ENCODE results near the gene ZYG11A.

ZYG11A gene

GRCh38 chr1:52916241-52916975 is 73.8 kb downstream of the ZYG11A start:
- Histone ChIP-seq H3K36me3 (ENCODE audit: control insufficient read depth, insufficient read depth, low read length) (no peaks in the 10 kb centered on the region), H3K27me3 (replicated peaks; ENCODE audit: control insufficient read depth, insufficient read depth, low read length) (no peaks in the 10 kb centered on the region), H3K4me3 (replicated peaks; ENCODE audit: low read depth, low read length) (no peak overlapping the region)
- no peak for TF ChIP-seq CTCF (IDR thresholded peaks at IDR 0.05; ENCODE audit: insufficient read depth, low read length, poor library complexity, severe bottlenecking)
- DNase-seq (ENCODE audit: extremely low read depth, insufficient read length) = no peak

DNA sequence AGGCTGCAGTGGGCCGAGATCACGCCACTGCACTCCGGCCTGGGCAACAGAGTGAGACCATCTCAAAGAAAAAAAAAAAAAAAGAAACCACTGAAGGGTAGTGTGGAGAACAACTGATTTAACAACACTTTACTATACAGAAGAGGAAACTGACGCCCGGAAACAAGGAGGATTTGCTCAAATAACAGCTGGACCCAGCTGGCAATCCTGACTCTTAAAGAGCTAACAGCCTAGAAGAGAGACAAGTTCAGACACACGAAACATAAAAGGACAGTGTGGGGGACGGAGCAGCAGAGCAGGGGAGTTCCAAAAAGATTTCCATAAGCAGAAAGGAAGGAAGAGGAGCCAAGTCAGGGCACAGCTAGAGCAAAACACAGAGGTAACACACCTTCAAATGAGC is 74.6 kb downstream of the ZYG11A start:
- TF ChIP-seq CTCF (IDR thresholded peaks at IDR 0.05; ENCODE audit: insufficient read depth, low read length, poor library complexity, severe bottlenecking) = no peak

GRCh38 chr1:52917581-52917980 is 75.0 kb downstream of the ZYG11A start:
- no peak overlapping the region for H3K4me3 ChIP-seq (replicated peaks; ENCODE audit: low read depth, low read length)
- DNase-seq (ENCODE audit: extremely low read depth, insufficient read length) = no peak
- H3K36me3 ChIP-seq (ENCODE audit: control insufficient read depth, insufficient read depth, low read length) = no peaks in the 10 kb centered on the region
- no peaks in the 10 kb centered on the region for H3K27me3 ChIP-seq (replicated peaks; ENCODE audit: control insufficient read depth, insufficient read depth, low read length)
- TF ChIP-seq CTCF (IDR thresholded peaks at IDR 0.05; ENCODE audit: insufficient read depth, low read length, poor library complexity, severe bottlenecking) = no peak

More for the DNA sequence above, 74.6 kb downstream of the ZYG11A start:
- no peak for DNase-seq (ENCODE audit: extremely low read depth, insufficient read length)
- H3K4me3 ChIP-seq (replicated peaks; ENCODE audit: low read depth, low read length) = no peak overlapping the region
- H3K36me3 ChIP-seq (ENCODE audit: control insufficient read depth, insufficient read depth, low read length) = no peaks in the 10 kb centered on the region
- H3K27me3 ChIP-seq (replicated peaks; ENCODE audit: control insufficient read depth, insufficient read depth, low read length) = no peaks in the 10 kb centered on the region

DNA sequence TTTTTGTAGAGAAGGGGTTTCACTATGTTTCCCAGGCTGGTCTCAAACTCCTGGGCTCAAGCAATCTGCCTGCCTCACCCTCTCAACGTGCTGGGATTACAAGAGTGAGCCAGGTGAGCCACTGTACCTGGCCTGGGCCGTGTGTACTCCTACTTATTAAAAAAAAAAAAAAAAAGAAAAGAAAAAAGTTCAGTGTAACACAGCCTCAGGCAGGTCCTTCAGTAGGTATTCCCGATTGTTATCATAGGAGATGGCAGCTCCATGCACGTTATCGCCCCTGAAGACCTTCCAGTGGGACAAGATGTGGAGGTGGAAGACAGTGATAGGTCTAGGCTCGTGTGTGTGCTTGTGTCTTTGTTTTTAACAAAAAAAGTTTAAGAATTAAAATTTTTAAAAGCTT is 75.6 kb downstream of the ZYG11A start:
- no peak for TF ChIP-seq CTCF (IDR thresholded peaks at IDR 0.05; ENCODE audit: insufficient read depth, low read length, poor library complexity, severe bottlenecking)
- Histone ChIP-seq H3K36me3 (ENCODE audit: control insufficient read depth, insufficient read depth, low read length) (no peaks in the 10 kb centered on the region), H3K4me3 (replicated peaks; ENCODE audit: low read depth, low read length) (no peak overlapping the region), H3K27me3 (replicated peaks; ENCODE audit: control insufficient read depth, insufficient read depth, low read length) (no peaks in the 10 kb centered on the region)
- DNase-seq (ENCODE audit: extremely low read depth, insufficient read length) = no peak

GRCh38 chr1:52919051-52919722 is 76.6 kb downstream of the ZYG11A start:
- H3K27me3 ChIP-seq (replicated peaks; ENCODE audit: control insufficient read depth, insufficient read depth, low read length) = no peaks in the 10 kb centered on the region
- H3K36me3 ChIP-seq (ENCODE audit: control insufficient read depth, insufficient read depth, low read length) = no peaks in the 10 kb centered on the region
- no peak for TF ChIP-seq CTCF (IDR thresholded peaks at IDR 0.05; ENCODE audit: insufficient read depth, low read length, poor library complexity, severe bottlenecking)
- no peak overlapping the region for H3K4me3 ChIP-seq (replicated peaks; ENCODE audit: low read depth, low read length)
- DNase-seq (ENCODE audit: extremely low read depth, insufficient read length) = no peak
